GM18873 (cell line): ENCODE data around the gene DNAH8.

Experiments used
- ATAC-seq: cut with Tn5 transposase; IDR thresholded peaks from one replicate; pipeline ENCODE4 v1.9.1; 2021; ENCODE audit warnings: mild to moderate bottlenecking, moderate library complexity, moderate number of reproducible peaks; ENCODE audit not compliant: unreplicated experiment, low FRiP score

The DNAH8 gene

GRCh38 chr6:38815250-38815649 is 100.1 kb downstream of the DNAH8 start:
- ATAC-seq: no peak

GRCh38 chr6:38818691-38819090 is 103.6 kb downstream of the DNAH8 start:
- ATAC-seq: no peak

GRCh38 chr6:38822963-38823362 is 107.9 kb downstream of the DNAH8 start:
- ATAC-seq: no peak

- no peak for ATAC-seq
Observed at GRCh38 chr6:38824243-38824894, 109.3 kb downstream of the DNAH8 start.

GRCh38 chr6:38827024-38827423 is 111.9 kb downstream of the DNAH8 start:
- no peak for ATAC-seq

GRCh38 chr6:38831865-38832264 is 116.8 kb downstream of the DNAH8 start:
- ATAC-seq: no peak

GRCh38 chr6:38833320-38833719 is 118.2 kb downstream of the DNAH8 start:
- no peak for ATAC-seq

GRCh38 chr6:38836585-38836984 is 121.5 kb downstream of the DNAH8 start:
- ATAC-seq: no peak

GRCh38 chr6:38837101-38837500 is 122.0 kb downstream of the DNAH8 start:
- ATAC-seq: no peak

GRCh38 chr6:38843798-38844197 is 128.7 kb downstream of the DNAH8 start:
- no peak for ATAC-seq

- ATAC-seq: no peak
Observed at GRCh38 chr6:38845931-38846330, 130.8 kb downstream of the DNAH8 start.

- ATAC-seq: no peak
Observed at GRCh38 chr6:38846361-38846760, 131.2 kb downstream of the DNAH8 start.

- ATAC-seq: no peak
Observed at GRCh38 chr6:38846844-38847243, 131.7 kb downstream of the DNAH8 start.

- no peak for ATAC-seq
Observed at GRCh38 chr6:38847497-38847896, 132.4 kb downstream of the DNAH8 start.

GRCh38 chr6:38848760-38849159 is 133.6 kb downstream of the DNAH8 start:
- no peak for ATAC-seq

GRCh38 chr6:38852215-38852614 is 137.1 kb downstream of the DNAH8 start:
- ATAC-seq: no peak

GRCh38 chr6:38853236-38853635 is 138.1 kb downstream of the DNAH8 start:
- ATAC-seq: no peak

- no peak for ATAC-seq
Observed at GRCh38 chr6:38856492-38856891, 141.4 kb downstream of the DNAH8 start.

GRCh38 chr6:38857815-38858214 is 142.7 kb downstream of the DNAH8 start:
- no peak for ATAC-seq

- ATAC-seq: no peak
Observed at GRCh38 chr6:38860041-38860440, 144.9 kb downstream of the DNAH8 start.

- no peak for ATAC-seq
Observed at GRCh38 chr6:38861926-38862401, 146.9 kb downstream of the DNAH8 start.

- ATAC-seq: no peak
Observed at GRCh38 chr6:38865521-38866174, 150.5 kb downstream of the DNAH8 start.
